ENCODE measurements around the gene FAM174B. TPM values are rescaled to one million over a fixed set of nuclear protein-coding genes. Genes with fewer than 3 reads are reported as not detected.

FAM174B gene
- total and polyA plus RNA-seq, 9 donors: 2.5 to 31.5 (median 15.4) TPM

DNA sequence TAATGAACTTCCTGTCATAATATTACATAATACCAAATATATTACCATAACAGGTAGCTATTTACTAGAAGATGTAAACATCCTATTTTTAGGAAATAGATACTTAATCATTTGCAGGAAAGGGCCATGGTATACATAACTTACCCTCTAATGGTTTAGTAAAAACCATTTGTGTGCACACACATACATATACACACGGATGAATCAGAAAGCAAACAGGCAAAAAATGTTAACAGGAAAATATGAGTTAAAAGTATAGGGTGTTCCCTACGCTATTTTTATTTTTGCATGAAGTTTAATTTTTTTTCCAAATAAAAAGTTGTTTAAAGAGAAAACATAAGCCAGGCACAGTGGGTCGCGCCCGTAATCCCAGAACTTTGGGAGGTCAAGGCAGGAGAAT is 34.6 kb downstream of the FAM174B start:
- no peak overlapping the region for H3K4me3 ChIP-seq
- 90 to 94% (median 92%) methylated on average over 5 of the region's 5 CpGs for WGBS, 3 donors
- intact Hi-C loops (cut with DNase I): no loop called here
- no peak for DNase-seq
- no peaks in the 10 kb centered on the region for H3K36me3 ChIP-seq
- no peak for TF ChIP-seq POLR2A (IDR thresholded peaks at IDR 0.05)
- no peak for TF ChIP-seq EP300 (IDR thresholded peaks at IDR 0.05)
- TF ChIP-seq, protein P1, sequence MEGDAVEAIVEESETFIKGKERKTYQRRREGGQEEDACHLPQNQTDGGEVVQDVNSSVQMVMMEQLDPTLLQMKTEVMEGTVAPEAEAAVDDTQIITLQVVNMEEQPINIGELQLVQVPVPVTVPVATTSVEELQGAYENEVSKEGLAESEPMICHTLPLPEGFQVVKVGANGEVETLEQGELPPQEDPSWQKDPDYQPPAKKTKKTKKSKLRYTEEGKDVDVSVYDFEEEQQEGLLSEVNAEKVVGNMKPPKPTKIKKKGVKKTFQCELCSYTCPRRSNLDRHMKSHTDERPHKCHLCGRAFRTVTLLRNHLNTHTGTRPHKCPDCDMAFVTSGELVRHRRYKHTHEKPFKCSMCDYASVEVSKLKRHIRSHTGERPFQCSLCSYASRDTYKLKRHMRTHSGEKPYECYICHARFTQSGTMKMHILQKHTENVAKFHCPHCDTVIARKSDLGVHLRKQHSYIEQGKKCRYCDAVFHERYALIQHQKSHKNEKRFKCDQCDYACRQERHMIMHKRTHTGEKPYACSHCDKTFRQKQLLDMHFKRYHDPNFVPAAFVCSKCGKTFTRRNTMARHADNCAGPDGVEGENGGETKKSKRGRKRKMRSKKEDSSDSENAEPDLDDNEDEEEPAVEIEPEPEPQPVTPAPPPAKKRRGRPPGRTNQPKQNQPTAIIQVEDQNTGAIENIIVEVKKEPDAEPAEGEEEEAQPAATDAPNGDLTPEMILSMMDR (IDR thresholded peaks at IDR 0.05): no peak
- peak overlapping the region in 1 of 2 donors; percentile 82 for H3K27ac ChIP-seq
- no peaks in the 10 kb centered on the region for H3K27me3 ChIP-seq
- peaks cover 17% of the 10 kb centered on the region for H3K4me1 ChIP-seq (ENCODE audit: insufficient read depth)
- H3K9me3 ChIP-seq: no peaks in the 10 kb centered on the region

DNA sequence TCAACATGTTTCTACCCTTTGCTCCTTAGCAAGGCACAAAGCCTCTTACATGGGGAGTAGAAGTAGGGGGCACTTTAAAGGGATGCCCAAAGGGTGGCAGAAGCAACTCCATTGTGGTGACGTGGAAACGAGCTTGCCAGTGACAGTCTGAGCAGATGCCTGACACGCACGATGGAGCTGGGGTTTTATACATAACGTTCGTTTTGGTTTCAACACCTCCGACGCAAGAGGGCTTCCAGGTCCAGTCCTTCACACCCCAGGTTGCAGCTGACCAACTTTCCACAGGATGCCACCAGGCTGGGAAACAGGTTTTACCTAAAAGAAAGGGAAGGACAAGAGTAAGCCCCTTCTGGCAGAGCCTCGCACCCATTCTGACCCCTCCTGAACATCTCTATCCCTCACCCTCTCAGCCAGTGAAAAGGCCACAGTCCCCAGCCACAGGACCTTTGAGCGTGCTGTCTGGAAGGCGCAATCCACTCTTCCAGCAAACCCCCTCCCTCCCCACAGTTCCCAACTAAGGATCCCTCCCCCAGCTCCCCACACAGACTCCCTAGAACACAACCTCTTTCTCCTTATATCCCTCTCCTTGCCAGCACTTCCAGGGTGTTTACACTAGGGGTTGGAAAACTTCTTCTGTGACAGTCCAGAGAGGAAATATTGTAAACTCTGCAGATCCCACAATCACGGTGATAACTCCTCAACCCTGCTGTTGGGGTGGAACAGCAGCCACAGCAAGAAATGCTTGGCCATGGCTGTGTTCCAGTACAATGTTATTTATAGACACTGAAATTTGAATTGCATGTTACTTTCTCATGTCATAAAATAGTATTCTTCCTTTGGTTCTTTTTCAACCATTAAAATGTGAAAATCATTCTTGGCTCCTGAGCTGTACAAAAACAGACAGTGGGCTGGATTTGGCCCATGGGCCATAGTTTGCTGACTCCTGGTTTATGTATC is 36.2 kb downstream of the FAM174B start:
- Histone ChIP-seq H3K4me1 (ENCODE audit: insufficient read depth) (peaks cover 17% of the 10 kb centered on the region), H3K4me3 (no peak overlapping the region)
- intact Hi-C loops (cut with DNase I): loop anchor here in 1 of 4 donors (5.0 to 10.0 kb wide), 2 partner anchors 48 to 95 kb away; no protein-coding TSS in a partner anchor

DNA sequence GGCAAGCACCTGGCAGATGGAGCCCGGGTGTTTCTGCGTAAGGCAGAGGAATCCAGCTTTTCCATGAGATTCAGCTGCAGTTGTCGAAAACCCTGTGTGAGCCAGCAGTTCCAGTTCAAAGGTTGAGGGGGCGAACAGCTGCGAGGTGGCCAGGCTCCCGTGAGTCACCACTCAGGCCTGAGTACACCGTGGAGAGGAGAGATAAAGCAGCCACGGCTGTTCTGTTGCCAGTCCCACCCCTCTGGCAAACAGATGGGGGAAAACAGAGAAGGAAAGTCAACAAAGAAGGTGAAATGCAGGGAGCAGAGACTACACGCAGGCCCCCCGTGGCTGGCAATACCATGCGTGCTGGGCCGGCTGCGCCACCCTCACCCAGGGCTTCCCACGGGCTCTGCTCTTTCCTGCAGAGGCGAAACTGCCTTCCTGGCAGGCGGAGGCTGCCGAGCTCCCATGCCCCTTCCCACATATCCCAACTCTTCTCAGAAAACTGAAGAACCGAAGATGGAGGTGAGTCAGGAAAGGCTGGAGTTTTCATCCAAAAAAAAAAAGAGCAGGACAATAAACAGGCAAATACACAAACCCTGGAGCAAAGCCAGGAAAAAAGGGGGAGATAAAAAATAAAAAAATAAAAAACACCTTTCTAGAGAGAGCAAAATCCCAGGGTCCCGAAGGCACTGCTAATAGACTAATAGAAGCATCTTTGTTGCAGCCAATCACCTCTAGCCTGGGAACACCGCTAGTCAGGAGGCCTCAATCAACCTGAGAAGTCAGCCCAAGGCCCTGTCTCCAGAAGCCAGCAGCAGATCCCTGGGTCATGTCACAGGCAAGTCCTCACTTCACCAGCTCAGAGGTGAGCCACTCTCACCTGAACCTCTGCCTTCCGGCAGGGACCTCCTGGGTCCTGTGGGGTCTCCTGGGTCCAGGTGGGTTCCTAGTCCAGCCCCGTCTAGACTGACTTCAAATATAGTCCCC is 37.7 kb downstream of the FAM174B start:
- H3K9me3 ChIP-seq: no peaks in the 10 kb centered on the region
- H3K27ac ChIP-seq: peak overlapping the region; percentile 70 to 82
- DNase-seq: peak; percentile 84 to 93 (median 92)
- intact Hi-C loops (cut with DNase I): loop anchor here in 1 of 4 donors (5.0 to 10.0 kb wide), 2 partner anchors 49 to 97 kb away; no protein-coding TSS in a partner anchor
- peak overlapping the region; percentile 14 for H3K4me3 ChIP-seq
- no peak for TF ChIP-seq EP300 (IDR thresholded peaks at IDR 0.05)
- peak; percentile 14 for TF ChIP-seq POLR2A (IDR thresholded peaks at IDR 0.05)
- TF ChIP-seq, protein P1 (IDR thresholded peaks at IDR 0.05): no peak
- 21 to 34% (median 25%) methylated on average over 22 of the region's 22 CpGs for WGBS, 3 donors
- no peaks in the 10 kb centered on the region for H3K36me3 ChIP-seq
- H3K4me1 ChIP-seq (ENCODE audit: insufficient read depth): peaks cover 17% of the 10 kb centered on the region
- no peaks in the 10 kb centered on the region for H3K27me3 ChIP-seq

More for the DNA sequence above, 36.2 kb downstream of the FAM174B start:
- H3K27ac ChIP-seq: peak overlapping the region; percentile 70 to 82
- no peaks in the 10 kb centered on the region for H3K27me3 ChIP-seq
- 52 to 63% (median 56%) methylated on average over 12 of the region's 12 CpGs for WGBS, 3 donors
- H3K36me3 ChIP-seq: no peaks in the 10 kb centered on the region
- TF ChIP-seq, protein P1 (IDR thresholded peaks at IDR 0.05): no peak
- no peak for TF ChIP-seq POLR2A (IDR thresholded peaks at IDR 0.05)
- no peak for TF ChIP-seq EP300 (IDR thresholded peaks at IDR 0.05)
- peak; percentile 59 to 71 (median 68) for DNase-seq
- no peaks in the 10 kb centered on the region for H3K9me3 ChIP-seq

Measured in ovary (tissue), 9 donors.